ENCODE measurements around the gene GREB1L.

GREB1L gene

DNA sequence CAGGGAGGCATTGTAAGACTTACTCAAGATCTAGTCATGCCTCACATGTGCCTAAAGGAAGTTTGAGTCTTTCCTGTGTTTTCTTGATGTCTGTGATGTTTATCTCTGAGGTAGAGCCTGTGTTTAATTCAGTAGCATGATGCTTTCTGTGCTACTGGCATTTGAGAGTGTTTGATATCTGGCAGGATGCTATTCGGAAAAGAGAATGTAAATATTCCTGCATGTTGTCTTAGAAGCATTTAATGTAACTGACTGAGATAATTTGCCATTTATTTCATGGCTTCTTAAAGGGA is 58.8 kb downstream of the GREB1L start:
- Histone ChIP-seq H3K9me3 (ENCODE audit: low read length) (no peaks in the 10 kb centered on the region), H3K4me2 (ENCODE audit: low read length) (no peak overlapping the region), H4K20me1 (ENCODE audit: insufficient read depth, low read length) (no peaks in the 10 kb centered on the region), H3K9me2 (ENCODE audit: low read depth, low read length) (no peaks in the 10 kb centered on the region), H3K79me2 (ENCODE audit: insufficient read depth, low read length) (no peaks in the 10 kb centered on the region), H3K36me3 (ENCODE audit: insufficient read depth, low read length) (no peaks in the 10 kb centered on the region), H3F3A (ENCODE audit: insufficient read depth, low read length) (no peaks in the 10 kb centered on the region), H3K27ac (ENCODE audit: low read depth, low read length, poor library complexity, severe bottlenecking) (no peak overlapping the region), H3K4me3 (ENCODE audit: low read depth, low read length, poor library complexity, severe bottlenecking) (no peak overlapping the region), H2AFZ (ENCODE audit: low read length) (no peak overlapping the region), H3K27me3 (ENCODE audit: insufficient read depth, low read length) (no peaks in the 10 kb centered on the region), H3K9ac (ENCODE audit: low read length) (no peak overlapping the region), H3K4me1 (ENCODE audit: insufficient read depth, low read length, severe bottlenecking) (no peaks in the 10 kb centered on the region)
- no peak for TF ChIP-seq EZH2 (IDR thresholded peaks at IDR 0.05; ENCODE audit: borderline replicate concordance, low read length)
- TF ChIP-seq, protein P1, sequence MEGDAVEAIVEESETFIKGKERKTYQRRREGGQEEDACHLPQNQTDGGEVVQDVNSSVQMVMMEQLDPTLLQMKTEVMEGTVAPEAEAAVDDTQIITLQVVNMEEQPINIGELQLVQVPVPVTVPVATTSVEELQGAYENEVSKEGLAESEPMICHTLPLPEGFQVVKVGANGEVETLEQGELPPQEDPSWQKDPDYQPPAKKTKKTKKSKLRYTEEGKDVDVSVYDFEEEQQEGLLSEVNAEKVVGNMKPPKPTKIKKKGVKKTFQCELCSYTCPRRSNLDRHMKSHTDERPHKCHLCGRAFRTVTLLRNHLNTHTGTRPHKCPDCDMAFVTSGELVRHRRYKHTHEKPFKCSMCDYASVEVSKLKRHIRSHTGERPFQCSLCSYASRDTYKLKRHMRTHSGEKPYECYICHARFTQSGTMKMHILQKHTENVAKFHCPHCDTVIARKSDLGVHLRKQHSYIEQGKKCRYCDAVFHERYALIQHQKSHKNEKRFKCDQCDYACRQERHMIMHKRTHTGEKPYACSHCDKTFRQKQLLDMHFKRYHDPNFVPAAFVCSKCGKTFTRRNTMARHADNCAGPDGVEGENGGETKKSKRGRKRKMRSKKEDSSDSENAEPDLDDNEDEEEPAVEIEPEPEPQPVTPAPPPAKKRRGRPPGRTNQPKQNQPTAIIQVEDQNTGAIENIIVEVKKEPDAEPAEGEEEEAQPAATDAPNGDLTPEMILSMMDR (IDR thresholded peaks at IDR 0.05; ENCODE audit: low read length), result no peak

DNA sequence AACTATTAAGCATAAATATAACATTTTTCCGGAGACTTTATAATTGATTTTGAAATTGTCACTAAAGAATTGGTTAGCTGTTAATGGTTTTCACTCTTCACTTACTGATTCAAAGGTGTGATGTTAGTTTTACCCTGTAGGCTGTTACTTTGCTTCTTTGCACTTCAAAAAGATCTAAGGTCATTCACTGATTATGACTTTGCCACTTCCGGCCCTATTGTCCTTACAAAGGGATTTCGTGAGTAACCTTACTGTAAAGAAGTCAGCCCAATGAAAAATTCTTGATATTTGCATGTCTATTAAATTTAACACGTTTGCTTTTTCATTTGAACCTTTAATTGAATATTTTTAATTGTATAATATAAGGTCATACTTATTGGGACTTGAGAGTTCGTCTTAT is 61.4 kb downstream of the GREB1L start:
- Histone ChIP-seq H3K9me2 (ENCODE audit: low read depth, low read length) (no peaks in the 10 kb centered on the region), H3K4me2 (ENCODE audit: low read length) (no peak overlapping the region), H3F3A (ENCODE audit: insufficient read depth, low read length) (no peaks in the 10 kb centered on the region), H3K36me3 (ENCODE audit: insufficient read depth, low read length) (no peaks in the 10 kb centered on the region), H3K79me2 (ENCODE audit: insufficient read depth, low read length) (no peaks in the 10 kb centered on the region), H3K9ac (ENCODE audit: low read length) (no peak overlapping the region), H2AFZ (ENCODE audit: low read length) (no peak overlapping the region), H3K4me1 (ENCODE audit: insufficient read depth, low read length, severe bottlenecking) (no peaks in the 10 kb centered on the region), H3K27ac (ENCODE audit: low read depth, low read length, poor library complexity, severe bottlenecking) (no peak overlapping the region), H3K4me3 (ENCODE audit: low read depth, low read length, poor library complexity, severe bottlenecking) (no peak overlapping the region), H4K20me1 (ENCODE audit: insufficient read depth, low read length) (no peaks in the 10 kb centered on the region), H3K9me3 (ENCODE audit: low read length) (no peaks in the 10 kb centered on the region), H3K27me3 (ENCODE audit: insufficient read depth, low read length) (no peaks in the 10 kb centered on the region)
- TF ChIP-seq, protein P1 (IDR thresholded peaks at IDR 0.05; ENCODE audit: low read length), result no peak
- no peak for TF ChIP-seq EZH2 (IDR thresholded peaks at IDR 0.05; ENCODE audit: borderline replicate concordance, low read length)

DNA sequence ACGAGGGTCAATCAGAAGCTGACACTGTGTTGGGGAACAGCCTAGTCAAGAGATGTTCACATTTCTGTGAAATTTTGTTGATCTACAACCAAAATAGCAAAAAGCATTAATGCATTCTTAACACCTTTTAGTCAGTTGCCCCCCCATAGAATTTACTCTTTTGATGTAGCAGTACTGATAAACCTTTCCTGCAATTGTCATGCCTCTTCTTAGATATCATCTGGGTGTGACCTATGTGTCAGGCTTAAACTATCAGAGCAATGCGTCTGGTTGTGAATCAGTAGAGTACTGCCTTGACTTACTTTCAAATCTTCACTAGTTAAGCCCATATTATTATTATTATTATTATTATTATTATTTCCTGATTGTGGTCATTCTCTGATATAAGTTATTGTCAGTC is 61.9 kb downstream of the GREB1L start:
- Histone ChIP-seq H3K36me3 (ENCODE audit: insufficient read depth, low read length) (no peaks in the 10 kb centered on the region), H3F3A (ENCODE audit: insufficient read depth, low read length) (no peaks in the 10 kb centered on the region), H3K4me3 (ENCODE audit: low read depth, low read length, poor library complexity, severe bottlenecking) (no peak overlapping the region), H3K4me1 (ENCODE audit: insufficient read depth, low read length, severe bottlenecking) (no peaks in the 10 kb centered on the region), H3K9ac (ENCODE audit: low read length) (no peak overlapping the region), H3K79me2 (ENCODE audit: insufficient read depth, low read length) (no peaks in the 10 kb centered on the region), H3K9me3 (ENCODE audit: low read length) (no peaks in the 10 kb centered on the region), H4K20me1 (ENCODE audit: insufficient read depth, low read length) (no peaks in the 10 kb centered on the region), H3K27ac (ENCODE audit: low read depth, low read length, poor library complexity, severe bottlenecking) (no peak overlapping the region), H2AFZ (ENCODE audit: low read length) (no peak overlapping the region), H3K4me2 (ENCODE audit: low read length) (no peak overlapping the region), H3K27me3 (ENCODE audit: insufficient read depth, low read length) (no peaks in the 10 kb centered on the region), H3K9me2 (ENCODE audit: low read depth, low read length) (no peaks in the 10 kb centered on the region)
- TF ChIP-seq, protein P1 (IDR thresholded peaks at IDR 0.05; ENCODE audit: low read length), result no peak
- TF ChIP-seq EZH2 (IDR thresholded peaks at IDR 0.05; ENCODE audit: borderline replicate concordance, low read length), result no peak
